Measurements from ENCODE around the gene MCM8. TPM values are rescaled to one million over a fixed set of nuclear protein-coding genes. Genes with fewer than 3 reads are reported as not detected.
"Not testable (repeated sequence)": the region's sequence is repeated elsewhere in the genome, so short reads cannot be mapped to it uniquely, and the experiment has no call there.

Gene MCM8
- total and polyA plus RNA-seq, 3 donors from 2014 or later = 19.9 to 25.4 (median 20.3) TPM

- 89 to 100% methylated on average over 1 of the region's 1 CpG for WGBS, 2 donors
- intact Hi-C loops (cut with DNase I; ENCODE audit: low total_unique reads) = no loop called here
- Histone ChIP-seq H3K27me3 (no peaks in the 10 kb centered on the region), H3K9me3 (no peaks in the 10 kb centered on the region), H3K36me3 (ENCODE audit: low read depth, missing control alignments) (no peaks in the 10 kb centered on the region), H3K4me1 (peaks cover 14% of the 10 kb centered on the region), H3K4me3 (no peak overlapping the region), H3K27ac (no peak overlapping the region)
- DNase-seq = no peak
- no peak for TF ChIP-seq CTCF (IDR thresholded peaks at IDR 0.05)
- no peak for TF ChIP-seq POLR2A (IDR thresholded peaks at IDR 0.05)
Observed at GRCh38 chr20:6024768-6025167, 74.3 kb downstream of the MCM8 start.

- Histone ChIP-seq H3K27me3 (no peaks in the 10 kb centered on the region), H3K4me3 (no peak overlapping the region), H3K27ac (no peak overlapping the region), H3K9me3 (no peaks in the 10 kb centered on the region), H3K36me3 (ENCODE audit: low read depth, missing control alignments) (no peaks in the 10 kb centered on the region), H3K4me1 (peaks cover 26% of the 10 kb centered on the region)
- no peak for DNase-seq
- intact Hi-C loops (cut with DNase I; ENCODE audit: low total_unique reads) = no loop called here
- 92 to 95% methylated on average over 3 of the region's 3 CpGs for WGBS, 2 donors
- TF ChIP-seq POLR2A (IDR thresholded peaks at IDR 0.05) (no peak), CTCF (IDR thresholded peaks at IDR 0.05) (no peak)
Observed at GRCh38 chr20:6026051-6026450, 75.6 kb downstream of the MCM8 start.

GRCh38 chr20:6028818-6029217, 78.4 kb downstream of the MCM8 start:
- TF ChIP-seq POLR2A (IDR thresholded peaks at IDR 0.05) (no peak), CTCF (IDR thresholded peaks at IDR 0.05) (no peak)
- H3K4me3 ChIP-seq = no peak overlapping the region
- H3K36me3 ChIP-seq (ENCODE audit: low read depth, missing control alignments) = no peaks in the 10 kb centered on the region
- intact Hi-C loops (cut with DNase I; ENCODE audit: low total_unique reads) = no loop called here
- H3K9me3 ChIP-seq = no peaks in the 10 kb centered on the region
- no peak for DNase-seq
- H3K27me3 ChIP-seq = no peaks in the 10 kb centered on the region
- peak overlapping the region in 1 of 2 donors; percentile 21 for H3K27ac ChIP-seq
- peaks cover 26% of the 10 kb centered on the region for H3K4me1 ChIP-seq

- Histone ChIP-seq H3K27ac (peak overlapping the region in 1 of 2 donors; percentile 21), H3K27me3 (no peaks in the 10 kb centered on the region), H3K36me3 (ENCODE audit: low read depth, missing control alignments) (no peaks in the 10 kb centered on the region), H3K9me3 (no peaks in the 10 kb centered on the region), H3K4me3 (no peak overlapping the region), H3K4me1 (peaks cover 29% of the 10 kb centered on the region)
- no peak for DNase-seq
- TF ChIP-seq CTCF (IDR thresholded peaks at IDR 0.05) = no peak
- no peak for TF ChIP-seq POLR2A (IDR thresholded peaks at IDR 0.05)
- WGBS, 2 donors = 52 to 59% methylated on average over 6 of the region's 6 CpGs
- intact Hi-C loops (cut with DNase I; ENCODE audit: low total_unique reads) = no loop called here
Observed at GRCh38 chr20:6029538-6029937, 79.1 kb downstream of the MCM8 start.

GRCh38 chr20:6030453-6031080, 80.1 kb downstream of the MCM8 start:
- DNase-seq = peak; percentile 52
- H3K9me3 ChIP-seq = no peaks in the 10 kb centered on the region
- no peak for TF ChIP-seq POLR2A (IDR thresholded peaks at IDR 0.05)
- no peak for TF ChIP-seq CTCF (IDR thresholded peaks at IDR 0.05)
- intact Hi-C loops (cut with DNase I; ENCODE audit: low total_unique reads) = no loop called here
- H3K27me3 ChIP-seq = no peaks in the 10 kb centered on the region
- 49 to 63% methylated on average over 6 of the region's 6 CpGs for WGBS, 2 donors
- no peak overlapping the region for H3K4me3 ChIP-seq
- H3K36me3 ChIP-seq (ENCODE audit: low read depth, missing control alignments) = no peaks in the 10 kb centered on the region
- peak overlapping the region in 1 of 2 donors; percentile 21 for H3K27ac ChIP-seq
- H3K4me1 ChIP-seq = peaks cover 29% of the 10 kb centered on the region

GRCh38 chr20:6032907-6033306, 82.5 kb downstream of the MCM8 start:
- H3K9me3 ChIP-seq; H3K27ac ChIP-seq; H3K27me3 ChIP-seq; intact Hi-C loops (cut with DNase I; ENCODE audit: low total_unique reads); H3K4me3 ChIP-seq; H3K36me3 ChIP-seq (ENCODE audit: low read depth, missing control alignments); DNase-seq: not testable (repeated sequence)
- 95 to 97% methylated on average over 8 of the region's 8 CpGs for WGBS, 2 donors
- H3K4me1 ChIP-seq = peaks cover 29% of the 10 kb centered on the region
